Measurements from ENCODE around the gene ROBO1.
"Not testable (repeated sequence)": the region's sequence is repeated elsewhere in the genome, so short reads cannot be mapped to it uniquely, and the experiment has no call there.

The ROBO1 gene

GRCh38 chr3:78757731-78758130, 1010.1 kb downstream of the ROBO1 start:
- no peak for DNase-seq

DNA sequence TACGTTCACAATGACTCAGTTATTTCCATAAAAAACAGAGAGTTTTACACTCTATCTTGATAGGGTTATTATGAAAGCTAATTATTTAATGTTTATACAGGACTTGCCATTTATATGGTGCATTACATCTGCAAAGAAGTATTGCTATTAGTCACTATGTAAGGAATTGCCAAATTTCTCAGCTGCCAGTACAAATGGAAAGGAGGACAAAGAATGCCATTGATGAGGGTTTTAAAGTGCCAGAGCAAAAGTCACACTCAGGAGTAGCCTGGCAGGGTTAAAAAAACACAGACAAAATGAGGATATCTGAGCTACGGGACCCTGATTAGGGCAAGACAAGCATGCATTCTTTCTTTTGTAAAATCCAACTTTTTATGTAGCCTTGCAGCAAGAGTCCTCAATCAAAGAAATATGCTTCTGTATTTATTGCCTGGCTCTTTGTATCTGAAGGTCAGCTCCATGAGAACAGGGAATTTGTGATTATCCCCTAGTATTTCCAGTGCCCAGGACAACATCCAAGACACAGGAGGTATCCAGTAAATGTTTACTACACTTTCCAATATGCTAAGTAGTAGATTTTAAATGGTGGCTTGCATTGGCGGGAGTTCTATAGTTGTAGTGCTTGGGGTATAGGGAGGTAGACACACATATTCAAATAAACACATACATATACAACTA, 1013.6 kb downstream of the ROBO1 start:
- no peak for DNase-seq

DNA sequence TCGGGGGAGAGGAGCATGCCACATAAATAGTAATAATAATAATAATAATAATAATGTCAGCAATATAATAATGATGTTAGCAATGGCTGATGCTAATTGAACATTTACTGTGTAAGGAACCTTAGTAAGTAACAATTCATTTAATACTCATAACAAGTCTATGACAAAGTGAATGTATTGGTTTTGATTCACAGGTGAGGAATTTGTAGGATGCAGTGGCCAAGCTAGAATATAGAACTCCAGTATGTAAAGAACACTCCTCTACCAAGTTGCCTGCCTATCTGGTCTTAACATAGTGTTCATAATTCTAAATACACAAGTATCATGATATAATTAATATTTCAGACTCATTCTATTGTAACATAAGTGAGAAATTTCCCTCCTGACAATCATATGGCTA, 1016.5 kb downstream of the ROBO1 start:
- no peak for DNase-seq

DNA sequence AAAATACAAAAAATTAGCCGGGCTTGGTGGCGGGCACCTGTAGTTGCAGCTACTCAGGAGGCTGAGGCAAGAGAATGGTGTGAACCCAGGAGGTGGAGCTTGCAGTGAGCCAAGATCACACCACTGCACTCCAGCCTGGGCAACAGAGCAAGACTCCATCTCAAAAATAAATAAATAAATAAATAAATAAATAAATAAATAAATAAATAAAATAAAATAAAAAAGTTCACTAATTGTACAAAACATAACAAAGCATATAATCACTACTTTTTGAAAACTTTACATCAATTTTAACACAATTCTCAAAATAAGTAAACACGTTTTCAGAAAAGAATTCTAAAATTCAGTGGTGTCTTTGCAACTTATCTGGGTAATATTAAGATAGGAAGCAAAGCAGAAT, 1017.5 kb downstream of the ROBO1 start:
- DNase-seq: not testable (repeated sequence)

- DNase-seq: no peak
Measured at GRCh38 chr3:78749056-78749455, 1018.7 kb downstream of the ROBO1 start.

DNA sequence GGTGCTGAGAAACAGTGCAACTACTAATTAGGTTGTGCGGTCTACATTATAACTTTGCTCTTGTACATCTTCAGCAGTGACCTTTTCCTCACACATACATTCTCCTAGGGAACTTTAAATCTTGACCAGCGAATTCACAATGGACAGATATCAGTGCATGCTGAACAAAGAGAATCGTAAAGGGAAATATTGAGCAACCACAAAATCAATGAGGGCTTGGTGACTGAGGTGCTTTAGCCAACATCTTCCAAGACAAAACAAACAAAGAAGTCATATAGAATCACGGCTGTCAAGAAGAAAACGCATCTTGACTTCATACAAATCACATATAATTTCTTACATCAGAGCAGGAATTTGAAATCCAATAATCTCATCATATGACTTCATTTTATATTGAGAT, 1022.0 kb downstream of the ROBO1 start:
- no peak for DNase-seq

GRCh38 chr3:78742491-78742890, 1025.3 kb downstream of the ROBO1 start:
- DNase-seq: no peak

DNA sequence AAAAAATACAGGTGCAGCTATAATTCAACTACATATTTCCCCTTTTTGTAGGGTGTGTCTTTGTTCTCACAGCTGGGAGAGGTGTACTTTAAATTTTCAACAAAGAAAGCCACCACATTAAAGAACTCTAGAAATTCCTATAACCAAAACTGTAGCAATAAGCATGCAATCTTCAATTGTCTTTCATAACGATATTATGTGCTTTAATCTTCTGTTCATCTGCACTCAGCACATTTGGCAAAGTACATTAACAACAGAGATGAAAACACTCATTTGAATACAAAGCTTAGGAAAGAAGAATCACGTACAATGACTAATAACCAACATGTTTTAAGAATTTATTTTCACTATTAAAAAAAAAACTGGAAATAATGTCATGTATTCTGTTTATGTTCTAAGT, 1025.8 kb downstream of the ROBO1 start:
- DNase-seq: no peak

DNA sequence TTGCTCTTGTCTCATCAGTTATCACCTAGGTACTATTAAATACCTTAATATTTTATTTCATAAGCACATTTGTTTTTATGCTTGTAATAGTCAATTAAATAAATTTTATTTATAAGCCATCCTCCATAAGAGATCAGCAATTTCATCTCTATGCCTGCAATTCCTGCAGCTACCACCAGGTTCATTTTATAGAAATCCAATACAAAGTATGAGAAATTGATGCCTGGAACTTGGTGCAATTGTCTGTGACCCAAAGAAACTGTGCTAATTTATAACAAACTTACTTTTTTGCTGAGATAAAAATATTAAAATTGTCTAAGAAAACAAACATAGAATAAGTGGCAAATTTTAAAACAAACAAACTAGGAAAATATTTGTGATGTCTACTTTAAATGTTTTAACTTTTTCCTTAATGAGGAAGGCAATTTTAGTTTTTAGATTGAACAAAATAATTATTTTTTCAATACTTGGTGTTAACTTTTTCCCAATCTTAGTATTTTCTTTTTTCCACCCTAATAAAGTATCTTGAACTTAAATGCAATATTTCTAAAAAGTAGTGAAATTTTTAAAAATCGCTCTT, 1026.6 kb downstream of the ROBO1 start:
- DNase-seq: no peak

DNA sequence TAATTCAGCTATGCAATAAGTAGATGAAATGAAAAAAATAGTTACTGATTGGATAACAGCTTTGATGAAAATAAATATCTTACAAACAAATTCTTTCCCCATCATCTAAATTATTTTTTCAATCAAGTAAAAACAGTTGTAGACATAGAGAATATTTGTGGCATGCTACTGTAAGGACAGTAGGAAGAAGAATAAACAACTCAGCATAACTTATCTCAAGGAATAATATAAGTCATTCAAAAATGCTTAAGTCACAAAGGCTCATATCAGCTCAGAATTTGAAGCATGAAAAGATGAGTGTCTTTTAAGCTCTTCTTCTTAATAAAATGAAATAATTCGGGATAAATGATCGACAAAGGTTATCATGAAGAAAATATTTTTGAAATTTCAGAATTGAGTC, 1029.0 kb downstream of the ROBO1 start:
- DNase-seq: no peak

DNA sequence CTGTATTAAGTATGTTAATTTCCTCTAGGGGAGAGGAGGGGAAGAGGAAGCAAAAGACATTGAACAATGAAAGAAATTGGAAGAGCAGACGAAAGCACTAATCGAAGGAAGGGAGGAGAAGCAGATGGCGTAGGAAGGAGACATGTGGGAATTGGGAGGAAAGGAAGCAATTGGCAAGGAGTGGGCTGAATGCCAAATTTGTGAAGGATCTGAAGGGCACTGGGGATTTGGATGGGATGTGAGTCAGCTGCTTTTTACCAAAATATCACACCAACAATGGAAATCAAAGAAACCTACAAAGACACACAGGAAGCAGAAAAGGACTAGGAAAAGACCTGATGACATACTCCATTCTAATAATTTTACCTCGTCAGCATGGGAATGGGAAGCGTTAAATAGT, 1029.8 kb downstream of the ROBO1 start:
- no peak for DNase-seq

DNA sequence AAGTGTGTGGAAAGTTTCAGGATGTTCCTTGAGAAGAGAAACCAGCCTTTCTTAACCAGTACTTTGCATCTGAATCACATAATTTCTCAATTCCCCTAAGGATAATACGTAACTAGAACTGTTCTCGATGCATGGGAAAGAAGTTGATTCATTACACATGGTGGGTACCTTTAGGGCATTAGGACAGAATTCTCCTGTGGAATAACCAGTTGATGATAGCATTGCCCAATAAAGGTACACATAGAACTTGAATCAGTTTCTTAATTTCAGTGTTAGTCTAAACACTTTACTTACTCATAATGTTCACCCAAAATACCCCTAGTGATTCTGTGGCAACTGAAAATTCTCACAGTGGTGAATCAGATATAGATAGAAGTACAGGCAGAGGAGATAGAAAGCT, 1030.9 kb downstream of the ROBO1 start:
- no peak for DNase-seq

DNA sequence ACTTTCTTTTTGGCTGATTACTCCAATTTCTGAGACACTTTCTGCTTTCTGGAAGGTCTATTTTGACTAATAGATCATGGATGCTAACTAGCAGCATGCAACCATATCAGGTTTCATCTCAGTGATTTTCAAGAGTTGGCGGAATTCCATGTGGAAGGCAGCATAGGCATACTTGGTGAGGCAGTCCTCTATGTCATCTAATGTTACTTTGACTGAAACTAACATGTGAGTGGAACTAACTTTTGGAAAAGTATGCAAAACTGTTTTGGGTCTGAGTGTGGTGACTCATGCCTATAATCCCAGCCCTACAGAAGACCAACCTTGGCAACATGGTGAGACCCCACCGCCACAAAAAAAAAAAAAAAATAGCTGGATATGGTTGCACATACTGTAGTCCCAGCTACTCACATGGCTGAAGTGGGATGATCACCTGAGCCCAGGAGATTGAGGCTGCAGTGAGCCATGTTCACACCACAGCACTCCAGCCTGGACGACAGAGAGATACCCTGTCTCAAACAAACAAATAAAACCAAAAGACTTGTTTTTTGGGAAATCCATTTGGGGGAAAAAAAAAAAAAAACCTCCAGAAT, 1033.7 kb downstream of the ROBO1 start:
- peak; percentile 11 for DNase-seq

DNA sequence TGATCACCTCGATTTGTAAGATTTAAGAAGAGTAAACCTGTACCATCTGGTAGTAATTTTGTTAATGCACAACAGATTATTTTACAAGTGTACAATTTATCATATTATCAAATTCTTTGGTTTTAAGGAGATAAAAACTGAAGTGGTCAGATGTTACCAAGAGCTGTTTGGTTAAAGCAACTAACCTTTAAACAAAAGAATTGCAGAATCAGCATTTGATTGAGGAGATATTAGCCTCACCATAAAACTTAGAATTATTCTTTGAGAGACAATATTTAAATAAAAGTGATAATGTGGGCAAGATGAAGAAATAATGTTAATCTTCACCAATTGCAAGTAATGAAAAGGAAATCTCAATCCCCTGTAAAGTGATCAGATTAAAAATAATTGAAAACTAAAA, 1034.9 kb downstream of the ROBO1 start:
- DNase-seq: no peak

- no peak for DNase-seq
Measured at GRCh38 chr3:78732471-78732870, 1035.3 kb downstream of the ROBO1 start.

DNA sequence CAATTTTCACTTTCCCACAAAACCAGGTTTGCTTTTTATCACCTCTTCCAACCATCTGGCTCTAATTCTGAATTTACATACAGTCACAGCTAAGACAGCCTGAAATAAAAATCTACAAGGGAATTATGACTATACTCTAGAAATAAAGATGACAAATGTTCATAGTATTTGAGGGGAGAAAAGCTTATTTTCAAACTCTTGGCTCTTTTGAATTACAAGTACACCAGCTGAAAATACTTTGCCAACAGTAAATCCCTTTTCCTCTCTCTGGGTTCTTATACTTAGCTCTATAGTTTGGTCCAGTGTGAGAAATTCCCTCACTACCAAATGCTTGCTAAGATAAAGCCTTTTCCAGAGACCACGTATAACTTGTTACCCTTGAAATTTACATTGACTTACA, 1037.9 kb downstream of the ROBO1 start:
- DNase-seq: no peak

DNA sequence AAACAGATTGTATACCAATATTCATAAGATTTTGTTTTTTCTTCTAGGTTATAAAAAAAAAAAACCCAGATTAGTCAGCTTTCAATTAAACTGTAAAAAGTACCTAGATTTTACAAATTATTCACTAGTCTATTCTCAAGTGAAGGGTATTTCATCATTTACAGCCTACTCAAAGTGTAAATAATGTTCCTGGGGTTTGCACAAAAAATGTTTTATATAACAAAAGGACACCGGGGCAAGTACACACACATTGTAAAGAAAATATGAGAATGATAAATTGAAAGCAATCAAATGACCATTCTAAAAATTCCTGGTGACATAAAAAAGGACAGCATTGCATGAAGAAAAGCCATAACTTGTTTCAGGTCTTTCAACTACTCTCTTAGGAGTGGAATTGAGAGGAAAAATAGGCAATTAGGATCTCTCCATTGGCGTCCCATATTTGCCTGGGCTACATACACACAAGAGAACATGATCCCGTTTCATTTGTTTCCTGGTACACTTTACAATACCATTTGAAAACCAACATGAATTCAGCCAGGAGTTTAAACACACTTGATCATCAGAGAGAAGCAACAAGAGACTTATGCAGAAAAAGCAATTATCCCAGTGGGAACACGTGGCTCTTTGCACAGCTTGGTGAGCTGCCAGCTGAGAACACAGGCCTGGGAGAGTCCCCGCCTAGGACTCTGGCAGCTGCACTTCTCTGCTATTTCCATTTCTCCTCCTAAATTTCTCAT, 1039.2 kb downstream of the ROBO1 start:
- DNase-seq: peak; percentile 89

DNA sequence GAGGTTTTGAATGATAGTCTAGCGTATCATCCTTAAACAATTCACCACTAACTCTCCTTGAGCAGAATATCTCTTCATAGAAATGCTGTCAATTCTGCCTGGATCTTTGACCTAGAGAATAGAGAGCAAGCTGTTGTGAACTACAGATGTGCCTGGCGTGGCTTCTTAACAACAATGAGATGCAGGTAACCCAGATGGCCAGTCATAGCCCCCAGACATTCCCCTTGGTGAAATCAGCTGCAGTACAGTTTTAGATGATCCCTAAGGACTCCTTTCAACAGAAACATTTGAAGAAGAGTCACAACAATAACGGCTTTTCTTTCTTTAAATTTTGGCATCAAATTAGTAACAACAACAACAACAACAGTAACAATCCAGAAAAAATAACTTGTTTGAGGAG, 1041.3 kb downstream of the ROBO1 start:
- no peak for DNase-seq

- no peak for DNase-seq
Measured at GRCh38 chr3:78725703-78726246, 1042.0 kb downstream of the ROBO1 start.

DNA sequence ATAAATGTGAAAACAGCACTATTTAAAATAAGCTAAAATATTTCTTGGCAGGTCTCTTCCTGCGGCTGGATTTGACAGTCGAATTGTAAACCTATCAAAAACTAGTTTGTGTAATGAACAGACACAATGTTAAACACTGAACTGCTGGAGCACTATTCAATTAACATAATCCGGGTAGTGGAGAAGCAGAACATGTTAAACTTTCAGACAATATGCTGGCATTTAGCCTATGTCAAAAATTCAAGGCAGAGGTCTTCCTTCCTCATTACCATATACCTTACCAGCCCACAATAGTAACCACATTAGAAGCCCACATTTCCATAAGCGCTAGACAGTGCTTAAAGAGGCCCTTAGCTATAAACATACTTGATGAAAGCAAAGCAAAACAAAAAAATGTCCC, 1042.9 kb downstream of the ROBO1 start:
- DNase-seq: no peak

DNA sequence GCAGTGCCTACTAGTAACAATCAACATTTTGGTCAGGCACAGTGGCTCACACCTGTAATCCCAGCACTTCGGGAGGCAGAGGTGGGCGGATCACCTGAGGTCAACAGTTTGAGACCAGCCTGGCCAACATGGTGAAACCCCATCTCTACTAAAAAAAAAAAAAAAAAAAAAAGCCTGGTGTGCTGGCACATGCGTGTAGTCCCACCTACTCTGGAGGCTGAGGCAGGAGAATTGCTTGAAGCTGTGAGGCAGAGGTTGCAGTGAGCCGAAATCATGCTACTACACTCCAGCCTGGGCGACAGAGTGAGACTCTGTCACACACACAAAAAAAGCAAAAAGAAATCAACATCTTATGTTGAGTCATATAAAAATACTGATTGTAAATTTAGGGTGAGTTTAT, 1043.4 kb downstream of the ROBO1 start:
- not testable (repeated sequence) for DNase-seq

GRCh38 chr3:78721771-78722543, 1045.8 kb downstream of the ROBO1 start:
- no peak for DNase-seq

GRCh38 chr3:78718707-78719106, 1049.1 kb downstream of the ROBO1 start:
- DNase-seq: no peak

Measured in NCI-H2029 (cell line).